HTR-8/SVneo (cell line): ENCODE data around the gene RFC2.
A peak's percentile ranks its signal among the peaks of the same experiment; 100 is the strongest.

Source experiments
- DNase-seq: peaks from one replicate; pipeline ENCODE4 v3.0.0; 2011; ENCODE audit warnings: low spot score, mixed read lengths; ENCODE audit not compliant: insufficient read length
- FAIRE-seq: peaks from 2 replicates; lab custom pipeline; 2011; peaks lifted over from hg19 to GRCh38; lab: Jason Lieb, UNC

The RFC2 gene

DNA sequence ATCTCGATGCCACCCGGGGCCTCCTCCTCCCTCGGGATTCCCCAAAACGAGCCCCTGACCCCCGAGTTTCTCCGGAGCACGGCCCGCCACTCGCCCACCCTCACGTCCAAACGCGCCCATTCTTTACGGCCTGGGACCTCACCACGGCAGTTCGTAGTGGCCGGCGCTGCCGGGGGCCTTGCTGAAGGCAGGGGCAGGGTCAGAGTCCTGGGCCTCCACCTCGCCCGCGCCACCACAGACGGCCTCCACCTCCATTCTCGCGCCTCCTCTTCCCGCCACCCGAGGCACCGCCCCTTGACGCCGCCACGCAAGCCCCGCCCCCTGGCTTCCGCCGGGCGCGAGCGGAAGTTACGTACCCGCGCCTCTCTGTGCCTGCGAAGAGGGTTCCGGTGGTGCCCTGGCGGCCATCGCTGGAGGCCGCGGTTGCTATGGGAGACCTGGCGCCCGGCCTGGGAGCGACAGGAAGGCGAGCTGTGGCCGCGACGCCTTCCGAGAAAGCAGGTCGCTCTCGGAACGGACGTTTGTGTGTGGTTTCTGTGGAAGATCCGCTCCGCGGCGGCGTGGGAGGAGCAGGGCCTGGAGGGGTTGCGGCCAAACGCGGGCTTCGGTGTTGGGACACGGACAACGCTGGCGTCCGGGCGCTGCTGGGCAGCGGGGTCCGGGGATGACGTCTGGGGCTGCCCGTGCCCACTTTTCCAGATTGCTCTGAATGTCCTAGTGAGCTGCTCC, at the start of gene RFC2:
Gene RFC2 (minus strand): TSS at position 271 of the 729 bp plus-strand sequence. CDS start 16 bp downstream, at position 255.
- DNase-seq, result peak; percentile 91

GRCh38 chr7:74302745-74303221, 48.6 kb upstream of the RFC2 start:
- DNase-seq, result no peak
- no peak for FAIRE-seq

More for the DNA sequence above, at the start of gene RFC2:
- FAIRE-seq, result peak; percentile 33

DNA sequence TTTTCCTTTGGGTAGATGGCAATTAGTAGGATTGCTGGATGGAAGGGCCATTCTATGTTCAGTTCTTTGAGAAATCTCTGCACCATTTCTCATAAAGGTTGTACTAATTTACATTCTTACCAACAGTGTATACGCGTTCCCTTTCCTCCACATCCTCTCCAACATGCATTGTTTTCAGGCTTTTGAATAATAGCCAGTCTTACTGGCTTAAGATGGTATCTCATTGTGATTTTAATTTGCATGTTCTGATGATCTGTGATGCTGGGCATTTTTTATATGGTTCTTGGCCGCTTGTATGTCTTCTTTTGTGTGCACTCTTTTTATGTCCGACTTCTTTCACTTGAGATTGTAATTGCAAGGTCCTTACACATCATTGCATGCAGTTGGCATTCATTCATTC, 46.7 kb upstream of the RFC2 start:
- FAIRE-seq, result no peak
- DNase-seq, result no peak

DNA sequence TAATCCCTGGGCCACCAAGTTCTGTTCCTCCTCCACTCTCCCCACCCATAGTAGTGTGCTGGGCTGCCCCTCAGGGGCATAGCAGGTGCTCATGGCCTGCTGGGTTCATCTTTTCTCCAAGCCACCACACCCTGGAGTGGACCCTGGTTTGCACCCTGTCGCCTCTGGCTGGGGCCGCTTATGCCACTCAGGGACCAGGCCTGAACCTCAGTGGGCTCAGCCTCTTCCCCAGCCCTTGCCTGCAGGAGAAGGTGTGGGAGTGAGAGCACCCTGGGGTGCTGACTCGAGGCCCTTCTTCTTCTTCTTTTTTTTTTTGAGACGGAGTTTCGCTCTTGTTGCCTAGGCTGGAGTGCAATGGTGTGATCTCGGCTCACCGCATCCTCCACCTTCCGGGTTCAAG, 45.2 kb upstream of the RFC2 start:
- FAIRE-seq (no peak), DNase-seq (no peak)

DNA sequence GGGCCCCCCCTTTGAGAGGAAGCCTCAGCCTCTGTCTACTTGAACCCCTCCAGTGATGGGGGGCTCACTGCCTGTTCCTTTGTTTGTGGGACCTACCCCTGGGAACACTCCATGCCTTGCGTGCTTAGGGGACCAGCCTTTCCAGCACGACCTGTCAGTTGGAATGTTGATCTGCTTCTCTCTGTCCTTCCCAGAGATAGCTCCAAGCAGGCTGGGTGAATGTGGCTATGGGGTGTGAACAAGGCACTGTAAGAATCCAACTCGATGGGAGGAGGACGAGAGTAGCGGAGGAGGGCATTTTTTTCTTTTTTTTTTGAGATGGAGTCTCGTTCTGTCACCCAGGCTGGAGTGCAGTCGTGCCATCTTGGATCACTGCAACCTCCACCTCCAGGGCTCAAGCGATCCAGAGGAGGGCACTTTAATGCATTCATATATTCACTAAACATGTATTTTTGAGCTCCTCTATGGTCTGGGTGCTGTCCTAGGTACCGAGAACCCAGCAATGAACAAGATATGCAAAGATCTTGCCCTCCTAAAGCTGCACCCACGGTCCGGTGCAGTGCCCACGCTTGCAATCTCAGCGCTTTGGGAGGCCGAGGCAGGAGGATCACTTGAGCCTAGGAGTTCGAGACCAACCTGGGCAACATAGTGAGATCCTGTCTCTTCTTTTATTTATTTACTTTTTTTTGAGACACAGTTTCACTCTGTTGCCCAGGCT, 43.5 kb upstream of the RFC2 start:
- FAIRE-seq (no peak), DNase-seq (no peak)

GRCh38 chr7:74294191-74294998, 40.2 kb upstream of the RFC2 start:
- DNase-seq (no peak), FAIRE-seq (no peak)

DNA sequence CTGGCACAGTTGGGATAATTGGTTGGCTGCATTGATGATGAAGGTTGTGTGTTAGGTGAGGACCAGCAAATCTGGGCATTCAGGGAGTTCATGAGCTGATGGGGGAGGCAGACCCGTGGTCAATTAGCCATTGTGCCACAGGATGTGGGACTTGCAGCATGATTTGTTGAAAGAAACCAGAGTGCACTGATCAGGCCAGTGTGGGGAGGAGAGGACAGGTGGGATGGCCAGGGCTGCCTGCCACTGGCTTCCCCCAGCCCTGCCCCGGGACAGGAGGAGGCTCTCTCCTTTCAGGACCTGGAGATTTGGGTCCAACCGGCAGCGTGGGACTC, 39.3 kb upstream of the RFC2 start:
- no peak for FAIRE-seq
- no peak for DNase-seq

DNA sequence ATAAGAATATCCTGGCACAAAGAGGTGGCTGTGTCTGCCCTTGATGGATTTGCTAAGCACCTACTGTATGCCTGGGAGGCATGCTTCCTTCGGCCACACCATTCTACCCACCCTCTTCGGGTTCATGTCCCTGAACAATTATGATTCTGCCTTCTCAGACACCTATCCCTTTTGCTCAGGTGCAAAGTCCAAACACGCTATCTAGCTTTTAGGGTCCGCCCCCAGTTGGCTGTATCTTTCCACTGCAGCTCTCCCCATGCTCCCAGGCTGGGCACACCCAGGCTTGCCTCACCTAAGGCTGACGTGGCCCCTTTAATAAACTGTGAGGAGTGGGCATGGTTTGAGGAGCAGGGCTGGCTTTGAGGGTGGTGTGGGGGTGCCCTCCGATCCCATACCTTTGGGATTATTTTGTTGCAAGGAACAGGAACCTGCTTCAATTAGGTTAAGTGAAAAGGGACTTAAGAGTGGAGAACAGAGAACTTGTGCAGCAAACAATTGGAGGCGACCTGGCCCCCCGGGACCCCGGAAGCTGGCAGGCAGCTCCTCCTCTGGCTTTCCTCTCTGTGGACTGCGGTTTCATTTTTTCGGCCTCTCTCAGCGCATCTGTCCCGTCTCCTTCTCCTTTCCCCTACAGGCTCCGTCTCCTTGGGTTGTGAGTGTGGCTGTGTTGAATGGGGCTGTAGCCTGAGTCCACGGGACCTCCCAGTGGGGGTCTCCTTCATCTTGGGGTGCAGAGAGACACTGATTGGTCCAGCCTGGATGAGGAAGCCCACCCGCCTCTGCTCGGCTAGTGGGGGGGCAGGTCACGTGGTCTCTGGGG, 38.8 kb upstream of the RFC2 start:
- FAIRE-seq, result no peak
- DNase-seq, result no peak

GRCh38 chr7:74291535-74291934, 37.3 kb upstream of the RFC2 start:
- no peak for DNase-seq
- no peak for FAIRE-seq

- no peak for DNase-seq
- FAIRE-seq, result no peak
Observed at GRCh38 chr7:74290981-74291441, 36.8 kb upstream of the RFC2 start.

DNA sequence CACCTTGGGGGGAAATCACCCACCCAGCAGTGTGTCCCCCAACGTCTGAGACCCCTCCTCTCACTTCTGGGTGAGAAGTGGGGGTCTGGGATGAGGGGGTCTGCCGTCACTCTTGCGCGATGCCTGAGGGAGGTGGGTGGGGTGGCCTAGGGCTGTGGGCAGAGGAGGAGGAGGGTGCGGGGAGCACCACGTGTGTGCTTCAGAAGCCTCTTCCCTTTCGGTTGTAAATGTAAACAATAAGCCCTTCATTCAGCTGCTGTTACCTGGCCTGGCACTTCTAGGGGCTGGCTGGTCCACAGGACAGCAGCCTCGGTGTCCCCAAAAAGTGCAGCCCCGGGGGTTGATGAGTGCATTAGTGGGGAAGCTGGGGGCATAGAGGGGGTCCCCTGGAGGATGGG, 36.4 kb upstream of the RFC2 start:
- DNase-seq (no peak), FAIRE-seq (no peak)

DNA sequence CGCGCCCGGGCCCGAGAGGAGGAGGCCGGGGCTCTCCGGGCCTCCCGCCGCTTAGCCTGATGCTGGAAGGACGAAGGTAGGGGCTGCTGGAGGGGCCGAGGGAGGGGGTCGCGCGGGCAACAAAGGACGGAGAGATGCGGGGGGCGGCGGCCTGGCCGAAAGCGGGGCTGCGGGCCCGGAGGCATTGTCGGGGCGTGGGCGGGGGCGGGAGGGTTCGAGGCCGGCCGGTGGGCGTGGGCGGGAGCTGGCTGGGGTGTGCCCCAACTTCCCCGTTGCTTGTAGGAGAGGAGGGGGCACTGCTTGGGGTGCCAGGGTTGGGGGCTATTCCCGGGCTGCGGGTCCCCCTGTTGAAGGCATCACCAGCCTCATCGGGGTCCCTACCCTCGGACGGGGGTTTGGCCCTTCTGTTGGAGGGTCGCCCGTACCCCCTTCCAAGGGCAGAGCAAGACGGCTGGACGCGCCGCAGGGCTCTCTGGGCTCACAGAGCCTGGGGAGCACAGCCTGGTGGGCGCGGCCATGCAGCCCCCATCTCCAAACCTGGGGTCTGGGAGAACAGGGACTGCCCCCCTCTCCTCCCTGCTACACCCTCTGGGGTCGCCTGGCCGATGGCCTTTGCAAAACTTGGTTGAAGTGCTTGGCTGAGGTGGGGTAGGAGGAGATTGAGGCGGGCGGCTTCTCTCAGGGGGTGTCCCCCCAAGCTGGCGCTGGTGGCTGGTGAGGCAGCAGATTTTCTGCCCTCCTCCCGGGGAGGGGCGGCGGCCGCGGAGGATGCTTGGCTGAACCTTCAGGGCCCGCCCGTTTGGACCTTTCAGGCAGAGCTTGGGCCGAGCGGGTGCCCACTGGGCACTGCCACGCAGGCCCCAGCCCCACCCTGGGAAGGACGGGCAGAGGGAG, 35.7 kb upstream of the RFC2 start:
- DNase-seq, result no peak

GRCh38 chr7:74289018-74289658, 34.9 kb upstream of the RFC2 start, which contains the start of gene CLIP2:
CLIP2 (plus strand) TSS chr7:74289407; CDS start chr7:74317547, 28,140 bp downstream.
- no peak for FAIRE-seq
- DNase-seq, result peak; percentile 57

More for the DNA sequence above, 35.7 kb upstream of the RFC2 start:
- FAIRE-seq, result no peak

- no peak for DNase-seq
- FAIRE-seq, result no peak
Observed at GRCh38 chr7:74288034-74288881, 34.1 kb upstream of the RFC2 start.

GRCh38 chr7:74287303-74288033, 33.3 kb upstream of the RFC2 start:
- DNase-seq, result no peak
- no peak for FAIRE-seq

DNA sequence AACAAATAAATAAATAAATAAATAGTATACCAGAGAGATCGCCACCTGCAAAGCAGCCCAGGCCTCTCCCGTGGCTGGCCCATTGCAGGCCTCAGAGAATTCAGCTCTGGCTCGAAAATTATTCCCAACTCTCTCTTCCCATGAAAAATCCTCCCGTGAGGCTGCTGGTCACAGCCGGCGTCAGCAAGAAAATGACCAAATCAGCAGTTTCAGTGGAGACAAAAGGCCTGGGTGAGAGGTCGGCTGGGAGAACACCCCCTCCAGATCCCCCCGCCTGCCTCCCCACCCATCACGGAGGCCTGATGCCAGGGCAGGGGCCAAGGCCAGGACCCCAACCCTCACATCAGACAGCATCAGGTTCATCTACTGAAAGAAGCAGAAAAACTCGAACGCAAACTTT, 31.9 kb upstream of the RFC2 start:
- no peak for FAIRE-seq
- DNase-seq, result no peak

GRCh38 chr7:74284781-74285259, 30.6 kb upstream of the RFC2 start:
- FAIRE-seq, result no peak
- DNase-seq, result no peak
